Psoas muscle (tissue), 8 donors: ENCODE data around the gene GDPGP1. TPM values are rescaled to one million over a fixed set of nuclear protein-coding genes. Genes with fewer than 3 reads are reported as not detected.

ENCODE experiments used
- ATAC-seq, 4 donors: fragments of 200-7000 bp; cut with Tn5 transposase; one replicate each; pipeline ENCODE4 v1.9.1; 2020; ENCODE audit warnings: moderate library complexity in 3 of 4, mild to moderate bottlenecking in 2 of 4
- DNase-seq, 2 donors: peaks; one replicate each; pipeline ENCODE4 v3.0.0-alpha.2; 2020
- H3K27ac ChIP-seq: fragments of 200-600 bp; one replicate; pipeline ENCODE4 v1.8.0; 2022
- H3K27me3 ChIP-seq, 3 donors: fragments of 200-600 bp in 1 of 3; one replicate each; pipeline versions ENCODE4 v1.6.1 to v1.8.0; 2013 to 2022; ENCODE audit warnings: low read length in 2 of 3, mild to moderate bottlenecking in 2 of 3, moderate library complexity in 1 of 3; ENCODE audit not compliant: insufficient read depth in 3 of 3
- H3K36me3 ChIP-seq, 2 donors: fragments of 200-600 bp in 1 of 2; one replicate each; pipeline versions ENCODE4 v1.6.1 to v1.8.0; 2013 to 2022; ENCODE audit warnings: low read depth in 1 of 2, mild to moderate bottlenecking in 1 of 2, moderate library complexity in 1 of 2; ENCODE audit not compliant: insufficient read depth in 1 of 2
- H3K4me1 ChIP-seq: fragments of 200-600 bp; one replicate; pipeline ENCODE4 v1.8.0; 2022
- H3K4me3 ChIP-seq: fragments of 200-600 bp; one replicate; pipeline ENCODE4 v1.8.0; 2022; ENCODE audit warnings: mild to moderate bottlenecking
- H3K9me3 ChIP-seq: fragments of 200-600 bp; one replicate; pipeline ENCODE4 v1.8.0; 2022
- WGBS, 3 donors: extraction: QIAGEN DNeasy Blood & Tissue Kit; methylation state at CpG; one replicate each; pipeline versions ENCODE4 v1.1.6 to v1.1.7; 2013; 5-methylcytosine and 5-hydroxymethylcytosine counted together
- intact Hi-C, 2 donors: fragments of 100-400 bp; cut with DNase I; formaldehyde crosslinking; loops; one replicate each; pipeline versions ENCODE4 v1.11.0 to v1.14.2; 2022
- polyA plus RNA-seq, 3 donors: library from polyadenylated mRNA; stranded (reverse); fragments of 200-250 nt; gene quantifications; one replicate each; pipeline ENCODE4 v1.2.3, GENCODE V29; 2013
- total RNA-seq, 4 donors: library from RNA; stranded (reverse); fragmentation: NEBNext Ultra II Directional in 2 of 4; extraction: Animal tissue kit (Norgen Biotek cat#: 25700) in 2 of 4; gene quantifications; one replicate each; pipeline versions ENCODE4 v1.2.1 to v1.2.4, GENCODE V29; 2021 to 2023
- TF ChIP-seq, protein P1 (sequence below): fragments of 200-600 bp; IDR thresholded peaks from one replicate; pipeline ENCODE4 v1.8.0; 2022; ENCODE audit warnings: antibody characterized with exemption
- donor health status: healthy with polysubstance abuse.
- donor health status: DM: no; HTN: no; CAD: no; lungs with moderate emphysema.
- donor health status: Bipolar disorder and iron deficiency.
- donor health status: healthy.
- donor health status: DM: yes; HTN: yes; CAD: no.
- donor health status: DM: no; HTN: no; CAD: no.
- donor health status: DM: no; HTN: no; CAD: no.
- donor health status: DM: yes; HTN: yes; CAD: no.

Gene GDPGP1
- total and polyA plus RNA-seq, 7 donors, result 0.96 to 5.9 (median 3.1) TPM

GRCh38 chr15:90201130-90201943, 32.7 kb upstream of the GDPGP1 start, which contains the start of gene SEMA4B:
TSS of gene SEMA4B (plus strand) at chr15:90201330. CDS start at chr15:90201579, 249 bp downstream.
- peak; percentile 74 to 77 for DNase-seq
- Histone ChIP-seq H3K4me3 (peak within 1 kb of the TSS; percentile 88), H3K27me3 (no peaks in the 10 kb centered on the region), H3K27ac (peak within 1 kb of the TSS; percentile 60), H3K9me3 (no peaks in the 10 kb centered on the region), H3K36me3 (no peaks in the 10 kb centered on the region), H3K4me1 (peaks cover 10% of the 10 kb centered on the region)
- intact Hi-C loops, result no loop called here
- TF ChIP-seq, protein P1, sequence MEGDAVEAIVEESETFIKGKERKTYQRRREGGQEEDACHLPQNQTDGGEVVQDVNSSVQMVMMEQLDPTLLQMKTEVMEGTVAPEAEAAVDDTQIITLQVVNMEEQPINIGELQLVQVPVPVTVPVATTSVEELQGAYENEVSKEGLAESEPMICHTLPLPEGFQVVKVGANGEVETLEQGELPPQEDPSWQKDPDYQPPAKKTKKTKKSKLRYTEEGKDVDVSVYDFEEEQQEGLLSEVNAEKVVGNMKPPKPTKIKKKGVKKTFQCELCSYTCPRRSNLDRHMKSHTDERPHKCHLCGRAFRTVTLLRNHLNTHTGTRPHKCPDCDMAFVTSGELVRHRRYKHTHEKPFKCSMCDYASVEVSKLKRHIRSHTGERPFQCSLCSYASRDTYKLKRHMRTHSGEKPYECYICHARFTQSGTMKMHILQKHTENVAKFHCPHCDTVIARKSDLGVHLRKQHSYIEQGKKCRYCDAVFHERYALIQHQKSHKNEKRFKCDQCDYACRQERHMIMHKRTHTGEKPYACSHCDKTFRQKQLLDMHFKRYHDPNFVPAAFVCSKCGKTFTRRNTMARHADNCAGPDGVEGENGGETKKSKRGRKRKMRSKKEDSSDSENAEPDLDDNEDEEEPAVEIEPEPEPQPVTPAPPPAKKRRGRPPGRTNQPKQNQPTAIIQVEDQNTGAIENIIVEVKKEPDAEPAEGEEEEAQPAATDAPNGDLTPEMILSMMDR, result no peak
- peak; percentile 72 to 86 (median 82) for ATAC-seq
- WGBS, 3 donors, result 0 to 3% (median 1%) methylated on average over 23 to 88 of the region's 88 CpGs

DNA sequence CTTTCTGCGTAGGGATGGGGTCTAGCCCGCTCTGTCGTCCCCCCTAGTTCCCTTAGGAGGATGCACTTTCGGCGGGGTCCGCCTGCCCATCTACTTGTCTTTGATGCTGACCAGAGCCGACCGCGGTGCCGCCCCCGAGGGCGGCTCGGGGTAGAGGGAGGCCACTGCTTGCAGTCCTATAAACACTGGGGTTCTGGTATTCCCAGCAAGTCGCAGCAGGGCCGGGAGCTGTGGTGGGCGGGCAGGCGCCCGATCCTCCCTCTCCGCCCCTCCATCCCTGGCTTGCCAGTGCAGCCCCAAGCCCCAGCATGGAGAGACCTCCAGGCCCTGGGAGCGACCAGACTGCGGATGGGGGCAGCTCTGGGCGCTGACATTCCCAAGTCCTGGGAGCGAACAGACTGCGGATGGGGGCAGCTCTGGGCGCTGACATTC, 32.0 kb upstream of the GDPGP1 start:
- H3K9me3 ChIP-seq, result no peaks in the 10 kb centered on the region
- ATAC-seq (peak in 2 of 4 donors; percentile 24), DNase-seq (no peak)
- H3K27ac ChIP-seq, result no peak overlapping the region
- TF ChIP-seq, protein P1, result no peak
- 10 to 21% (median 13%) methylated on average over 23 to 25 of the region's 25 CpGs for WGBS, 3 donors
- no peaks in the 10 kb centered on the region for H3K36me3 ChIP-seq
- peak overlapping the region; percentile 88 for H3K4me3 ChIP-seq
- H3K4me1 ChIP-seq, result peaks cover 10% of the 10 kb centered on the region
- no peaks in the 10 kb centered on the region for H3K27me3 ChIP-seq
- intact Hi-C loops, result no loop called here

- intact Hi-C loops, result no loop called here
- no peak for ATAC-seq
- H3K4me1 ChIP-seq, result peaks cover 10% of the 10 kb centered on the region
Measured at GRCh38 chr15:90202929-90203328, 31.1 kb upstream of the GDPGP1 start.

GRCh38 chr15:90203473-90203872, 30.5 kb upstream of the GDPGP1 start:
- TF ChIP-seq, protein P1, result no peak
- Histone ChIP-seq H3K4me3 (no peak overlapping the region), H3K4me1 (peaks cover 10% of the 10 kb centered on the region), H3K9me3 (no peaks in the 10 kb centered on the region), H3K36me3 (no peaks in the 10 kb centered on the region), H3K27me3 (no peaks in the 10 kb centered on the region), H3K27ac (no peak overlapping the region)
- intact Hi-C loops, result no loop called here
- ATAC-seq, result no peak
- DNase-seq, result no peak
- 95 to 96% (median 95%) methylated on average over 7 of the region's 7 CpGs for WGBS, 3 donors

More at GRCh38 chr15:90202929-90203328, 31.1 kb upstream of the GDPGP1 start:
- H3K27me3 ChIP-seq, result no peaks in the 10 kb centered on the region
- WGBS, 3 donors, result 87 to 92% (median 90%) methylated on average over 4 of the region's 4 CpGs
- H3K36me3 ChIP-seq, result no peaks in the 10 kb centered on the region
- no peak overlapping the region for H3K27ac ChIP-seq
- TF ChIP-seq, protein P1, result no peak
- DNase-seq, result no peak
- H3K9me3 ChIP-seq, result no peaks in the 10 kb centered on the region
- peak overlapping the region; percentile 88 for H3K4me3 ChIP-seq
